Ovary (tissue), 9 donors: ENCODE data around the gene DMGDH. TPM values are rescaled to one million over a fixed set of nuclear protein-coding genes. Genes with fewer than 3 reads are reported as not detected.
"Not testable (repeated sequence)": the region's sequence is repeated elsewhere in the genome, so short reads cannot be mapped to it uniquely, and the experiment has no call there.

Experiments used
- DNase-seq, 5 donors: peaks; one replicate each; pipeline ENCODE4 v3.0.0-alpha.2; 2019 to 2020
- H3K27ac ChIP-seq, 2 donors: fragments of 200-600 bp; one replicate each; pipeline versions ENCODE4 v1.5.1 to v1.8.0; 2019 to 2022
- H3K27me3 ChIP-seq: fragments of 200-600 bp; one replicate; pipeline ENCODE4 v1.8.0; 2022
- H3K36me3 ChIP-seq: fragments of 200-600 bp; sonication (generic); one replicate; pipeline ENCODE4 v1.5.1; 2019
- H3K4me1 ChIP-seq: one replicate; pipeline ENCODE4 v1.8.1; 2013; ENCODE audit warnings: mild to moderate bottlenecking, moderate library complexity; ENCODE audit not compliant: insufficient read depth
- H3K4me3 ChIP-seq: fragments of 200-600 bp; sonication (generic); one replicate; pipeline ENCODE4 v1.5.1; 2017
- H3K9me3 ChIP-seq, 2 donors: fragments of 200-600 bp in 1 of 2; sonication (generic) in 1 of 2; one replicate each; pipeline versions ENCODE4 v1.5.1 to v1.8.1; 2013 to 2019; ENCODE audit warnings: mild to moderate bottlenecking in 1 of 2, moderate library complexity in 1 of 2
- CTCF ChIP-seq, 3 donors: fragments of 450-650 bp in 2 of 3; fragments of 200-600 bp in 1 of 3; IDR thresholded peaks; one replicate each; pipeline versions ENCODE4 v1.5.1 to v1.8.0; 2016 to 2022; ENCODE audit warnings: antibody characterized with exemption in 3 of 3, mild to moderate bottlenecking in 1 of 3
- EP300 ChIP-seq: sonication (generic); formaldehyde crosslinking; IDR thresholded peaks from one replicate; pipeline ENCODE4 v1.6.1; 2017; ENCODE audit warnings: antibody characterized with exemption
- POLR2A ChIP-seq: fragments of 450-650 bp; IDR thresholded peaks from one replicate; pipeline ENCODE4 v1.6.1; 2017; ENCODE audit warnings: antibody characterized with exemption, mild to moderate bottlenecking, moderate library complexity
- WGBS, 3 donors: extraction: QIAGEN DNeasy Blood & Tissue Kit in 1 of 3; methylation state at CpG; one replicate each; pipeline versions ENCODE4 v1.1.5 to v1.1.7; 2013 to 2017; 5-methylcytosine and 5-hydroxymethylcytosine counted together
- intact Hi-C, 4 donors: fragments of 100-400 bp; cut with DNase I; formaldehyde crosslinking; loops; one replicate each; pipeline versions ENCODE4 v1.11.0 to v1.15.1; 2022 to 2023
- polyA plus RNA-seq, 2 donors: library from polyadenylated mRNA; stranded (reverse); fragments of 200-250 nt in 1 of 2; fragments of 350-450 nt in 1 of 2; fragmentation: Illumina TruSeq in 1 of 2; extraction: RNeasy Lipid Tissue Mini Kit (QIAGEN cat#74804) in 1 of 2; gene quantifications; one replicate each; pipeline ENCODE4 v1.2.3, GENCODE V29; 2013 to 2014
- total RNA-seq, 7 donors: library from RNA; depleted of rRNA in 2 of 7; stranded (reverse); fragments of >200 nt in 2 of 7; fragmentation: NEBNext Ultra II Directional in 3 of 7; extraction: Animal tissue kit (Norgen Biotek cat#: 25700) in 3 of 7; gene quantifications; one replicate each; pipeline versions ENCODE4 v1.1.0 to v1.2.4, GENCODE V29; 2016 to 2023
- donor health status: DM: no; HTN: no; CAD: no; lungs with moderate emphysema.
- donor health status: DM: no; HTN: no; CAD: no.
- donor health status: Bipolar disorder and iron deficiency.
- donor health status: DM: yes; HTN: yes; CAD: no.
- donor health status: DM: no; HTN: no; CAD: no.
- donor health status: DM: yes; HTN: yes; CAD: no.

Gene DMGDH
- total and polyA plus RNA-seq, 9 donors, result 2.1 to 5.8 (median 4.2) TPM

GRCh38 chr5:78985116-78985724, 84.3 kb downstream of the DMGDH start, which contains the start of gene ARSB:
ARSB (minus strand) TSS chr5:78985310; CDS start chr5:78985248, 62 bp downstream.
- peaks cover 6% of the 10 kb centered on the region for H3K4me1 ChIP-seq
- WGBS, 3 donors, result 0 to 1% (median 1%) methylated on average over 24 to 57 of the region's 57 CpGs
- no peaks in the 10 kb centered on the region for H3K36me3 ChIP-seq
- H3K9me3 ChIP-seq, result no peaks in the 10 kb centered on the region
- H3K27me3 ChIP-seq, result no peaks in the 10 kb centered on the region
- H3K4me3 ChIP-seq, result peak within 1 kb of the TSS; percentile 63
- intact Hi-C loops, result no loop called here
- DNase-seq, result peak; percentile 37 to 68 (median 63)
- H3K27ac ChIP-seq, result peak within 1 kb of the TSS; percentile 94 to 98
- TF ChIP-seq CTCF (IDR thresholded peaks at IDR 0.05), result no peak
- no peak for TF ChIP-seq EP300
- TF ChIP-seq POLR2A, result no peak

- H3K36me3 ChIP-seq, result no peaks in the 10 kb centered on the region
- peaks cover 6% of the 10 kb centered on the region for H3K4me1 ChIP-seq
- intact Hi-C loops, result no loop called here
- H3K27me3 ChIP-seq, result no peaks in the 10 kb centered on the region
- DNase-seq, result peak; percentile 79 to 89 (median 81)
- no peaks in the 10 kb centered on the region for H3K9me3 ChIP-seq
- peak overlapping the region; percentile 63 for H3K4me3 ChIP-seq
- WGBS, 3 donors, result 0% methylated on average over 37 to 79 of the region's 79 CpGs
- no peak for TF ChIP-seq EP300
- TF ChIP-seq POLR2A, result peak; percentile 44
- TF ChIP-seq CTCF (IDR thresholded peaks at IDR 0.05), result peak; percentile 29 to 47 (median 38)
- peak overlapping the region; percentile 94 to 98 for H3K27ac ChIP-seq
Measured at GRCh38 chr5:78984439-78985115, 84.9 kb downstream of the DMGDH start.

- peaks cover 6% of the 10 kb centered on the region for H3K4me1 ChIP-seq
- peak overlapping the region in 1 of 2 donors; percentile 94 for H3K27ac ChIP-seq
- H3K9me3 ChIP-seq, result no peaks in the 10 kb centered on the region
- 20 to 22% (median 22%) methylated on average over 17 of the region's 17 CpGs for WGBS, 3 donors
- H3K4me3 ChIP-seq, result peak overlapping the region; percentile 63
- H3K27me3 ChIP-seq, result no peaks in the 10 kb centered on the region
- no peaks in the 10 kb centered on the region for H3K36me3 ChIP-seq
- intact Hi-C loops, result no loop called here
- DNase-seq, result no peak
- TF ChIP-seq POLR2A, result no peak
- TF ChIP-seq EP300, result no peak
Measured at GRCh38 chr5:78983601-78984438, 85.7 kb downstream of the DMGDH start.

- H3K4me1 ChIP-seq, result not testable (repeated sequence)
Measured at GRCh38 chr5:78983194-78983593, 86.3 kb downstream of the DMGDH start.

GRCh38 chr5:78979909-78980308, 89.6 kb downstream of the DMGDH start:
- Histone ChIP-seq H3K4me1 (peaks cover 3% of the 10 kb centered on the region), H3K27ac (no peak overlapping the region), H3K4me3 (no peak overlapping the region), H3K27me3 (no peaks in the 10 kb centered on the region), H3K9me3 (no peaks in the 10 kb centered on the region), H3K36me3 (no peaks in the 10 kb centered on the region)
- no peak for DNase-seq
- TF ChIP-seq EP300 (no peak), POLR2A (no peak), CTCF (IDR thresholded peaks at IDR 0.05) (no peak)
- intact Hi-C loops, result no loop called here

More at GRCh38 chr5:78983194-78983593, 86.3 kb downstream of the DMGDH start:
- H3K36me3 ChIP-seq, H3K27ac ChIP-seq, H3K9me3 ChIP-seq, H3K4me3 ChIP-seq, intact Hi-C loops, DNase-seq, H3K27me3 ChIP-seq: not testable (repeated sequence)
- 85 to 95% (median 92%) methylated on average over 9 of the region's 9 CpGs for WGBS, 3 donors
